ELF-1 (cell line): Measurements from ENCODE around the gene CCDC69.
"Not testable (repeated sequence)": the region's sequence is repeated elsewhere in the genome, so short reads cannot be mapped to it uniquely, and the experiment has no call there.

Experiments
- DNase-seq: peaks from one replicate; pipeline ENCODE4 v3.0.0-alpha.2; 2016; ENCODE audit warnings: low read depth, low spot score

Gene CCDC69

DNA sequence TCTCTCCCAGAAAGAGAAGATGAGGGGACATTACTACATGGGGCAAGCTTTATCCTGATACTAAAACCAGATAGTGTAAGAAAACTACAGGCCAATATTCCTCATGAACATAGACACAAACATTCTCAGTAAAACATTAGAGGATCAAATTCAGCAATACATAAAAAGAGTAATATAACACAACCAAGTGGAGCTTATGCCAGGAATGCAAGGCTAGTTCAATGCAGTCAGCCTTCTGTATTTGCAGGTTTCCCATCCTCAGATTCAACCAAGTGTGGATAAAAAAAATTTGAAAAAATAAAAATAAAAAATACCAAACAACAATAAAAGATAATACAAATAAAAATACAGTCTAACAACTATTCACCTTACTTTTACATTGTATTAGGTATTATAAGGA lies 31.3 kb downstream of the CCDC69 start:
- DNase-seq: no peak

DNA sequence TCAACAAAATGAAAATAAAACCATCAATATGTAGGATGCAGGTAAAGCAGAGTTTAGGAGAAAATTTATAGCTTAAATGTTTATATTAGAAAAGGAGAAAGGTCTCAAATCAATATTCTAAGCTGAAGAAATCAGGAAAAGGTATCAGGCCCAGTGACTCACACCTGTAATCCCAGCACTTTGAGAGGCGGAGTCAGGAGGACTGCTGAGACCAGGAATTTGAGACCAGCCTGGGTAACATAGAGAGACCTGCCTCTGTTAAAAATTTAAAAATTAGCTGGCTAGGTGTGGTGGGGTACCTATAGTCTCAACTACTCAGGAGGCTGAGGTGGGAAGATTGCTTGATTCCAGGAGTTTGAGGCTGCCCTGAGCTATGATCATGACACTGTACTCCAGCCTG lies 32.2 kb downstream of the CCDC69 start:
- DNase-seq: no peak

DNA sequence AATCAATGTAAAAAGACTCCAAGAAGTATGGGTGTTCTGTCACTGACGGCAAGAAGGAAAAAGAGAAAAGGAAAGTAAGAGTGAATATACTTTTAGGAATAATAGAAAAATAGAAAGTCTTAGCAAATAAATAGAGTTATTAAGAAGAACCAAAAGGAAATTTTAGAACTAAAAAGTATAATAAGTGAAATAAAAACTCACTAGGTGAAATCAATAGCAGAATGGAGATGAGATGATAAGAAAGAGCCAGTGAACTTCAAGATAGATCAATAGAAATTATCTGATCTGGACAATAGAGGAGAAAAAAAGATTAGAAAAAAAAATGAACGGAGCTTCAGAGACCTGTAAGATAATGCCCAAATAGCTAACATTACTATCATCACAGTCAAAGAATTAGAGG lies 34.7 kb downstream of the CCDC69 start:
- no peak for DNase-seq

- no peak for DNase-seq
These were observed 37.4 kb downstream of the CCDC69 start for GRCh38 chr5:151186538-151186937.

DNA sequence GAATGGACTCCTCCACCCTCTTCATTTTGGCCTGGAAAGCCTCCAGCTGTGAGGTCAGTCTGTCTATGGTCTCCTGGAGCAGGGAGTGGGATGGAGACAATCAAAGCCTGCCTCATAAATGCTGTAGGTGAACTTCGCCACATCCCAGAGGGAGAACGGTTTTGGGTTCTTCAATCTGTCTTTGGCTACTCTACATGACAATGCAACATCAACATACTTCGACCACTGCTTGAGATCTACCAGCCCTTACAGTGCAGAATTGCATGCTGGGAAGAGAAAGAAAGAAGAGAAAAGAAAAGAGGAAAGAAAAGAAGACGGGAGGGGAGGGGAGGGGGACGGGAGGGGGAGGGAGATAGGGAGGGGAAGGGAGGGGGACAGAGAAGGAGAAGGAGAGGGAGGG lies 37.8 kb downstream of the CCDC69 start:
- DNase-seq: no peak

GRCh38 chr5:151184316-151185042 lies 39.4 kb downstream of the CCDC69 start:
- DNase-seq: no peak

GRCh38 chr5:151183456-151184245 lies 40.2 kb downstream of the CCDC69 start:
- no peak for DNase-seq

- no peak for DNase-seq
These were observed 40.9 kb downstream of the CCDC69 start for GRCh38 chr5:151182976-151183375.

DNA sequence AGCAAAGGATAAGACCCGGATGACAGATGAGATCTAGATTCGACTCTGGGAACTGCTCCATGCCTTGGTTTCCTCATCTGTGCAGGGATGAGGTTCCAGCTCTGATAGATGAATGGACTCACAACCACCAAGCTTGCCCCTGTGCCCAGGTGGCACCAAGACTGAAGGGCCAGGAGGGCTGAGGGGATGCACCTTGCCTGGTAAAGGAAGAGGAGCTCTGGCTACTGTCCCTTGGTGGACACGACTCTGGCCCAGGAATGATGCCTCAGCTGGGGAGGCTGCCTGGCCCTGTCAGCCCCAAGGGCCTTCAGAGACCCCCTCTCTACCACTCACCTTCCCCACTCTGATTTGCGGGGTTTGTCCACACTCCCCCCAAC lies 41.4 kb downstream of the CCDC69 start:
- no peak for DNase-seq

DNA sequence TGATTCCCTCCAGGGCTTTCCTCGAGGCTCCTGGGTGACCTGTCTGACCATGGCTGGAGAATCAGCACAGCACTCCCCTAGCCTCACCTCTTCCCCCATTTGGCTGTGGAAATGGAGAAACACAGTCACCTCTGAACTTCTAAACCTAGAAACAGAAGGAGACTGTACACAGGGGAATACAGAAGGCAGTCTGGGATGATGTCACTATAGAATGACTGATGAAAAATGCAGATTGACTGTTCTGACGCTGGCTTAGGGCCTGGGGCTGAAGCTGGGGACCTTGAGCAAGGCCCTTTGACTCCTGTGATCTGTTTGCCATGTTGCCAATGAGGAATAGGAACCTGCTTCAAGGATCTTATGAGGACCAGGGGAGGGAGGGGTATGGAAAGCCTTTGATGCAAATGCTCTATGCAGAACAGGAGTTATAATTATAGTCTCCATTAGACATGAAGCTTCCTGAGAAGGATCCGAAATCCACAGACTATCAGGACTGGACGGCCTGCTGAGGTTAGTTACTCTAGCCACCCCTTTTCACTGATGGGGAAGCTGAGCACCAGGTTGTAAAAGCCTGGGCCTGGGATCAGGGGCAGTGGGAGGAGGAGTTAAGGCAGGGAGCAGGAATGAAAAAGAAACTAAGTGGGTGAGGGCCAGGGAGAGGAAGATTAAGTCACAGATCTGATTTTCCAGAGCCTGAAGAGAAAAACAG lies 41.9 kb downstream of the CCDC69 start:
- no peak for DNase-seq

GRCh38 chr5:151180291-151180690 lies 43.6 kb downstream of the CCDC69 start:
- no peak for DNase-seq

DNA sequence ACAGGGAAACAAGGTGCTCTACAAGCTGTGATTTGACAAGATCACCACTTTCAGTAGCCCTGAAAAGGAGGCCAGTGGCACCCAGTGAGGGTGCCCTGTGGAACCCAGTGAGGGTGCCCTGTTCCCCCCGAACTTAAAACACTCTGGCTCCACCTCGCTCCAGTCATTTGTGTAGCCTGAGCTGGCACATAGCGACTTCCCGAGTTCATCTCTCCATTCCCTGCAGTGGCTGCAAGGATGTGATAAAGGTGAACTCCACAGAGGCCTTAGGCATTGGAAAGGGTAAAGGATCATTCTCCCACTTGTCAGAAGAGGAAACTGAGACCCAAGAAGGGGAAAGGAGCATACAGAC lies 44.4 kb downstream of the CCDC69 start:
- DNase-seq: no peak

GRCh38 chr5:151178777-151179488 lies 45.0 kb downstream of the CCDC69 start:
- no peak for DNase-seq

GRCh38 chr5:151178372-151178771 lies 45.5 kb downstream of the CCDC69 start:
- DNase-seq: no peak

GRCh38 chr5:151176268-151176667 lies 47.6 kb downstream of the CCDC69 start:
- DNase-seq: not testable (repeated sequence)

- peak; percentile 46 for DNase-seq
These were observed 49.2 kb downstream of the CCDC69 start for GRCh38 chr5:151174612-151175101.

DNA sequence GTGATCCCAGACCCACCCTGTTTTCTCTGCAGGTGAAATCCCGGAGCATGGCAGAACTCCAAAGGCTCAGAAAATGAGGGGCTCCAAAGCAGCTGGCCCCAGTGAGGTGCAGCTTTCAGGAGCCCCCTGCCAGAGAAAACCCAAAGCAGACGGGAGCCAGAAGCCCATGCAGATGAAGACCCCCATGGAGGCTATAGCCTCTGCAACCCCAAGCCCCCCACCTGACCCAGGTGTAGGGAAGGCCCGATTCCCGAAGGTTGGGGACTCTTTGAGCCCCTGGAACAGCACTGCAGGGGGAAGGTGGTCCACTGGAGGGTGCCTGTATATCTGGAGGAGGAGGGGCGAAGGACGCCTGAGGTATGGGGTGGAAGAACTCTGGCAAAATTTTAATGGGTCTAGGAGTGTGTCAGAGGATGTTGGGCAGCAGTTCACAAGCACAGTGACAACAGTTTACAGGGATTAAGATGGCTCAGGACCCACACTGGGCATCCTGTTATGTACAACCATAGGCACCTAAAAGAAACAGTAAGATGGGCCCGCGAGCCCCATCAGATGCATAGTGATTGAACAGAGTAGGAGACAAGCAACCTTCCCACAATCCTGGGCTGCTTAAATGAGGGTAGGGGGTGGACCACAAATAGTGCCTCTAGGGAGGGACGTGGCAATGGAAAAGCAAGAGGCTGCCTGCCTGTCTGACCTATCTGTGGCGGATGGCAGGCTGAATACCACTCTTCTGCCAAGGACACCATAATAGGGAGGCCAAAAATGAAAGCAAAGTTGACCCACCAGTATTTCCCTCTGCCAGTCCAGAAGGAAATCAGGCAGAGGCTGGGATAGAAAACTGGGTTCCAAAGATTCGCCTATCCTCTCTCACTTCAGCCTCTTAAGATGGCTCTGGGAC lies 49.9 kb downstream of the CCDC69 start:
- no peak for DNase-seq

DNA sequence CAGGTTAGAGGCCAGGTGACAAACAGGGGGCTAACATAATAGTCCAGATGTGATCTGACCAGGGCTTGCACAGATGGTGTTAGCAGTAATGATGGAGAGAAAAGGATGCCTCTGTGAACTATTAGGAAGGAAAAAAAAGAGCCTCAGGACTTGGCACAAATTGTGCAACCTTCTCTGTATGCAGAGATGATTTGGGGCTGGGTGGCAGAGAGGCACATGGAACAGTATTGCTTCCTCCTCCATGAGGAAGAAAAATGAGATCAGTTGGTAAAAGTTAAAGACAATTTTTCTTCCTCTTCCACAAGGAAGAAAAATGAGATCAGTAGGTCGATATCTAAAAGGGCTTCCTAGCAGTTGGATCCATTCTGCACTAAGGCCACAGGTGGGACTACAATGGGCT lies 52.4 kb downstream of the CCDC69 start:
- no peak for DNase-seq

GRCh38 chr5:151168602-151169344 lies 55.1 kb downstream of the CCDC69 start:
- no peak for DNase-seq

DNA sequence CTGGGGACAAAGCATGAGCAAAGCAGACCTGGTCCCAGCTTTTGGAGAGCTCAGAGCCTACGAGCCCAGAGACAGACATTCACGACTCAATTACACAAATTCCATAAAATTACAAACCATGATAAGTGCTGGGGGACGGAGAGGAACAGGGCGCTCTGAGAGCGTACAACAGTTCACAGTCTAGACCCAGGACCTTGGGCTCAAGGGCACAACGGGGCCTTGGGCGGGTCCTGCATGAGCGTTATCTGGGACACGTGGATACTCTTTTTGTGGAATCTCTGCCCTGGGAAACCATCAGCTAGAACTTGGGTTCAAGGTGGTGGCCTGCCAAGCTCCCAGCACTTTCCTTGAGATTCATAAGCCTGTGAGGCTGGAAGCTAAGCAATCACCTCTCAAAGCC lies 56.9 kb downstream of the CCDC69 start:
- no peak for DNase-seq
